ENCODE results near the gene TMEM14C.

DNA sequence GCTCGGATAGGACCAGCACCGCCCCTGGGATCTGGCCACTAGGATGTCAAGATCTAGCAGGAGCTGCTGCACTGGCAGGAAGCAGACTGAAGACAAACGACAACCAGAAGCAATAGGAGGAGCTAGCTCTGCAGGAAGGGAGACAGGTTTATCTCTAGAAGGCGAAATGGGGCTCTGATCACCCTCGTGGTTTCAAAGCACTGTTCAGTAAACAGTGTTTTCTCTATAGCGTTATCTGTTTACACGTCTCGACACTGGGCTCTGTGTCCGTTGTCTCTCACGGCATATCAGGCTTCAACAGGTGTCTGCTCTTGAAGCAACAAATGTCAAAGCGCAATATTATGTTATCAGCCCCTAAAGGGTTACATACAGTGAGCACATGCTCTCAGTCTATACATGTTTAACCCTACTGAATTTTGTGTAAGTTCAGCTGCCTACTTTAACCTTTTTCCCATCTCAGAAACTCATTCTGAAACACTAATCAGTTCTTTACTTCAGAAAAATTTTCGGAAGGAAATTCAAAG, 48.6 kb downstream of the TMEM14C start:
- TF ChIP-seq POLR2A (IDR thresholded peaks at IDR 0.05) (no peak), CTCF (IDR thresholded peaks at IDR 0.05 in 8 of 11, conservative IDR thresholded peaks at IDR 0.05 in 3 of 11) (no peak), POLR2AphosphoS5 (IDR thresholded peaks at IDR 0.05) (no peak)

Measured in spleen (tissue), 7 donors.